NCI-H460 (cell line): ENCODE results near the gene BLOC1S6. TPM values are rescaled to one million over a fixed set of nuclear protein-coding genes. Genes with fewer than 3 reads are reported as not detected.

Experiments used
- DNase-seq: peaks from one replicate; pipeline ENCODE4 v3.0.0-alpha.2; 2016; ENCODE audit warnings: low read depth; ENCODE audit errors: extremely low read depth
- polyA plus RNA-seq: library from polyadenylated mRNA; depleted of rRNA; stranded (reverse); fragments of >200 nt; gene quantifications from 2 replicates; pipeline ENCODE4 v1.2.3, GENCODE V29; 2014; cell fraction: nucleus; rRNA removed
- total RNA-seq: library from RNA; depleted of rRNA; stranded (reverse); fragments of >200 nt; shearing (Covaris generic); gene quantifications from 2 replicates; pipeline ENCODE4 v1.2.3, GENCODE V29; 2014; rRNA removed

BLOC1S6 gene, protein sequence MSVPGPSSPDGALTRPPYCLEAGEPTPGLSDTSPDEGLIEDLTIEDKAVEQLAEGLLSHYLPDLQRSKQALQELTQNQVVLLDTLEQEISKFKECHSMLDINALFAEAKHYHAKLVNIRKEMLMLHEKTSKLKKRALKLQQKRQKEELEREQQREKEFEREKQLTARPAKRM
- 55.5 and 57.4 TPM in 2 replicates for total RNA-seq
- 36.6 and 50.6 TPM in 2 replicates for polyA plus RNA-seq

DNA sequence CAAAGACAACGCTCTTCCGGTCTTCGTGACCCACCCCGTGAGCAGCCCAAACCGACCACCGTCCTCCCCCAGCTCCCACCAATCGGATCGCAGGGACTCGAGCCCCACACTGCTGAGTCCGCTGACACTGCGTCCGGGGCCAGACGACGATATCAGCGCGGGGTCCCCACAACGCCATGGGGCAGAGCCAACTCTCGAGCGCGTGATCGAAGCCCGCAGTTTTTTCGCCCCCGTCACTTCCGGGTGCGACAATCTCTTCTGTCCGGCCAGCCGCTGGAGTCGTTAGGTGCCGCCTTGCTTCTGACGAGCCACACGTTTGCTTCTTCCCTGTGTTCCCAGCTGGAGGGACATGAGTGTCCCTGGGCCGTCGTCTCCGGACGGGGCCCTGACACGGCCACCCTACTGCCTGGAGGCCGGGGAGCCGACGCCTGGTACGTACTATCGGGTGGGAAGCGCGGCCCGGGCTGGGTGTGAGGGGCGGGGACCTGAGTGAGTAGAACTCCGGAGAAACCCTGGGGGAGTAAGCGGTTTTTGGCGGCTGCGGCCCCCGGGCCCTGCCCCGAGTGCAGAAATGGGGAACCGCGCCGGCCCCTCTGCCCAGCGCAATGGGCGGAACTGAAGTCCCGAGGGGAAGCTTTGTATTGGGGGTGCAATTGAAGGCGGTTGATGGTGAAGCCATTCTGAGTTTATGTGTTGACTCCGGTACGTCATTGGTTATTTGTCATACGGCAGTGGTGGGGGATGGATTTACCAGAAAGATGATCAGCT, at the start of gene BLOC1S6:
Gene BLOC1S6, plus strand, starts transcription at position 285 of the 768 bp plus-strand sequence. Its CDS starts 65 bp downstream, at position 350.
- peak; percentile 76 for DNase-seq

- no peak for DNase-seq
These were observed 47.5 kb upstream of the BLOC1S6 start for GRCh38 chr15:45539680-45540079.

GRCh38 chr15:45540531-45540930, 46.6 kb upstream of the BLOC1S6 start:
- no peak for DNase-seq

DNA sequence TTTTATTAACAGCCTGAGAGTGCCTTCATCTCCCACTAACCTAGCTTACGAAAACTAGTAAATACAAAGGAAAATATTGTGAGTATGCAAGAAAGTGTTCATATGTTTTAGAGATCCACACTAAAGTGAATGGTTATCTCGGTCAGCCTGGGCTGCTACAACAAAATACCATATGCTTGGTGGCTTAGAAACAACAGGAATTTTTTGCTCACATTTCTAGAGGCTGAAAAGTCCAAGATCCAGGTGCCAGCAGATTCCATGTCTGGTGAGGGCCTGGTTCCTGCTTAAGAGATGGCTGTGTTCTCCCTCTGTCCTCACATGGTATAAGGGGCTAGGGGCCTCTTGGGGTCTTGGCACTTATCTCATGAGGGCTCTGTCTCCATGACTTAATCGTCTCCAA, 44.1 kb upstream of the BLOC1S6 start:
- no peak for DNase-seq

- no peak for DNase-seq
These were observed 42.7 kb upstream of the BLOC1S6 start for GRCh38 chr15:45544266-45545023.

DNA sequence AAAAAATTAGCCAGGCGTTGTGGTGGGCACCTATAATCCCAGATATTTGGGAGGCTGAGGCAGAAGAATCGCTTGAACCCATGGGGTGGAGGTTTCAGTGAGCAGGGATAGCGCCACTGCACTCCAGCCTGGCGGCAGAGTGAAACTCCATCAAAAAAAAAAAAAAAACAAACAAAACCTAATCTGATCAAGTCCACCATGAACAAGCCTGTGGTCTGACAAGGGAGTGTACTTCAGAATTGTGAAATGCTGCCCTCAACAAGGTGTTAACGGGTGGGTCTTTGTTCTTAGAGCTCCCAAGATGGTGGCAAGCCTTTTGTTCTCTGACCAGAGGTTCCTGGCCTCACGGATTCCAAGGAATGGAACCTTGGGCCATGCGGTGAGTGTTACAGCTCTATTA, 40.4 kb upstream of the BLOC1S6 start:
- no peak for DNase-seq

- no peak for DNase-seq
These were observed 38.2 kb upstream of the BLOC1S6 start for GRCh38 chr15:45548753-45549520.

GRCh38 chr15:45549541-45550220, 37.5 kb upstream of the BLOC1S6 start:
- no peak for DNase-seq

DNA sequence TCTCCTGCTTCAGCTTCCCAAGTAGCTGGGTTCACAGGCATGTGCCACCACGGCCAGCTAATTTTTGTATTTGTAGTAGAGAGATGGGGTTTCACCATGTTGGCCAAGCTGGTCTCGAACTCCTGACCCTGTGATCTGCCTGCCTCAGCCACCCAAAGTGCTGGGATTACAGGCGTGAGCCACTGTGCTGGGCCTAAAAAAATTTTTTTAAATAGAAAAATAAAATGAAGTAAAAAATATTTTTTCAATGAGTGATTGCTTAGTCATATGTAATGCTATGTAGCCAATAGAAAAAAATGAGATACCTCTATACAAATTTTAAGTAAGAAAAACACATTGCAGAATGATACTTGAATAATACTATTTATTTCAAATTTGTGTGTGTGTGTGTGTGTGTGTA, 36.7 kb upstream of the BLOC1S6 start:
- no peak for DNase-seq

DNA sequence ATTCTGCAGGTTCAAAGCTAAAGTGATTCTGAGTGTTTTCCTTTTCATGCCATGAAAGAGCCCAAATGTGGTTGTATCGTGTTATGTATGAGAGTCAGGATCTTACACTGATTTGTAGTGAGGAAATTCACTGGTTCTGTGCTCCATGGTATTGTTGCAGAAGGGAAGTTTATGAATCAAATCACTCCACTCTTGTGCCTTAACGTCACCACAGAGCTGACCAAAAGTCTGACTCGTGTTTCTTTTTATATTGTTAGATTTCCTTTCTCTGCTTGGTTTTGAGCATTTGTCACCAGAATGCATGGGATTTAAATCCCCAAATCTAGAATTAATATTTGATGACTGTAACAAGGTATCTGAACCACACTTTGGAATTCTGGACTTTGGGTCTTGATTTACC, 35.5 kb upstream of the BLOC1S6 start:
- DNase-seq, result no peak

DNA sequence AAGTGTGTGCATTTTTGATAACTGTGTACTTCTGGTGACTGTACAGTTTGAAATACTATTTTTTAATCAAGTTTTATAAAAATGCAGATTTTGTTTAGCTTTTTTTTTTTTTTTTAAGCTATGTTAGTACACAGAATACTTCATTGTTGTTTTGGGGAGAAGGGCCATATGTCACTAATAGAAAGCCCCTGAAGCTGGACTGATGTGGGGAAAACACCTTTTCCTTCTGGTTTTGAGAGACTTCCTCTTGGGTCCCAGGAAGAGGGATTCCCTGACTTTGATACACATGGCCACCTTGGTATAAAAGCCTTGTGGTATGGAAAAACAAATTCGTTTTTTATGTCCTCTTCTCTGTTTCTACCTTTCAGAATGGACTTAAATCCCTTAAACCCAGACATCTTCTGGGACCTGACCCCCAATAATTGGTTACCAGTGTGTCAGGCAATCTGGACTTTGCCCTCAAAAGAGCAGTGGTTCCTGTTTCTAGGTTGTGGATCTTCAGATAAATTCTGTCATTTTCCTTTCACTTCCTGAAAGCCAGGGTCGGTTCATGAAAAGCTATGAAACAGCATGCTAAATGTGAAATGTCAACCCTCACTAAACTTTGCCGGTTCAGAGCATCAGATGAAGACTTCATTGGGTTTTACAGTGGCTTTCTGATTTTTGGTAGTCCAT, 31.1 kb upstream of the BLOC1S6 start:
- DNase-seq, result no peak

- DNase-seq, result no peak
These were observed 14.6 kb upstream of the BLOC1S6 start for GRCh38 chr15:45572617-45573016.

DNA sequence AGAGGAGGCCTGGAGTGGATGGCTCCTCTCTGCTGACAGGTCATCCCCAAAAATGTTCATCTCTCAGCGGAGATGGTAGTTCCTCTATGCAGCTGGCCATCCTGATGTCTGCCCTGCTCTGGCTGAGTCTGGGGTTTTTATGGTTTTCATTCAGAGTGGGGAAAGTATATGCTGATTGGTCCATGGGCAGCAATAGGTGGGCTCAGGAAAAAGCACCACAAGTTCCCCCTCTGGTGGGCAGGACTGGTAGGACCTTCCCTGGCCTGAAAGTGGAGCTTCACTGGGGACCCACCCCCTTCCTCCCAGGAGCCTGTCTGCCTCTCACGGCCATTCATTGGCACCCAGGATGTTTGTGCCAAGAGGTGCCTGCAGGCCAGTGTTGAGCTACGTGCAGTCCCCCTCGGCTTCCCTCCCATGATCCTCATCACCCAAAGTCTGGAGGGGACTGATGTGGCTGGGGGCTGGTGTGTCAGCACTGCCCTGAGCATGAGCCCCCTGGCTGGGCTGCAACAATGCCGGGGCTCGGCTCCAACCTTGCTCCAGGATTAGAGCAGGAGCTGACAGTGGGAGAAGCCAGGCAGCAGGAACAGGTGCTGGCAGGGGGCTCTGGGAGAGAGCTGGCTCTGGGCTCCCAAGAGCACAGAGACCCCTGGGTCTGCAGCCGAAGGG, 13.1 kb upstream of the BLOC1S6 start:
- DNase-seq, result no peak

DNA sequence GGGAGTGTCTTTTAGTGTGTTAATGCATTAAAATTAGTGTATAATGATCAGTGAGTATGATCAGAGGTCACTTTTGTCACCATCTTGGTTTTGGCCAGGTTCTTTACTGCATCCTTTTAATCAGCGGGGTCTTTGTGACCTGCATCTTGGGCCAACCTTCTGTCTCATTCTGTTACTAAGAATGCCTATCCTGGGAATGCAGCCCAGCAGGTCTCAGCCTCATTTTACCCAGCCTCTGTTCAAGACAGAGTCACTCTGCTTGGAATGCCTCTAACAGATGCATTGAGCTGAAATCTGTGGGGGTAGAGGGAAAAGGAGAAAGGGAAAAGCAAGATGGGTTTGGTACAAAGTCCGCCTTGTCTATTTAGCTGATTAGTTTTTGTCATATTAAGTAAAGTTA, 5.3 kb upstream of the BLOC1S6 start:
- no peak for DNase-seq

DNA sequence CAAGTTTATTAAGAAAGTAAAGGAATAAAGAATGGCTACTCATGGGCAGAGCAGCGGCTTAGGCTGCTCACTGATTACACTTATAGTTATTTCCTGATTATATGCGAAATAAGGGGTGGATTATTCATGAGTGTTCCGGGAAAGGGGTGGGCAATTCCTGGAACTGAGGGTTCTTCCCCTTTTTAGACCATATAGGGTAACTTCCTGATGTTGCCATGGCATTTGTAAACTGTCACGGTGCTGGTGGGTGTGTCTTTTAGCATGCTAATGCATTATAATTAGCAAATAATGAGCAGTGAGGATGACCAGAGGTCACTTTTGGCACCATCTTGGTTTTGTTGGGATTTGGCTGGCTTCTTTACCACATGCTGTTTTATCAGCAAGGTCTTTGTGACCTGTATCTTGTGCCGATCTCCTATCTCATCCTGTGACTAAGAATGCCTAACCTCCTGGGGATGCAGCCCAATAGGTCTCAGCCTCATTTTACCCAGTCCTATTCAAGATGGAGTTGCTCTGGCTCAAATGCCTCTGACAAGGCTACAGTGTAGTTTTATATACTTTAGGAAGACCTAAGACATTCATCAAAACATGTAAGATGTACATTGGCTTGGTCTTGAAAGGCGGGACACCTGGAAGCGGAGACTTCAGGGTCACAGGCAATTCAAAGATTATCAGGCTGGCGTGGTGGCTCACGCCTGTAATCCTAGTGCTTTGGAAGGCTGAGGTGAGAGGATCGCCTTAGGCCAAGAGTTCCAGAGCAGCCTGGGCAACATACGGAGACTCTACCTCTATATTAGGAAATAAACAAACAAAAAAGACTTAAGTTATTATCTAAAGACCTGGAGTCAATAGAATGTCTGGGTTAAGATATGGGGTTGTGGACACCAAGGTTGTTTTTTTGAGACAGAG, 3.2 kb upstream of the BLOC1S6 start:
- DNase-seq, result no peak

GRCh38 chr15:45585069-45585791, 1.9 kb upstream of the BLOC1S6 start:
- no peak for DNase-seq

DNA sequence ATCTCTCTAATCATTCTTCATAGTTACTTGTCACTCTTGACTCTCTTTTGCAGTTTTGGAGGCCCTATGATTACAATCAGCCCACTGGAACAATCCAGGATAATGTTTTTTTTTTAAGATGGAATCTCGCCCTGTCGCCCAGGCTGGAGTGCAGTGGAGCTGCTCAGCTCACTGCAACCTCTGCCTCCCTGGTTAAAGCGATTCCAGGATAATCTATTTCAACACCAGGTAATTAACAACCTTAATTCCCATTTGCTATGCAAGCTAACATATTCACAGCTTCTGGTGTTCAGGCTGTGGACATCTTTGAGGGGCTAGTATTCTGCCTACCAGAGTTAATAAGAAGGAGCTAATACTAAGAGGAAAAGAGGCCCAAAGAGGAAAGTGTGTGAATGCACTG, 1.1 kb upstream of the BLOC1S6 start:
- DNase-seq, result no peak
